Stomach (tissue), 9 donors: ENCODE results near the gene TMEM120B. TPM values are rescaled to one million over a fixed set of nuclear protein-coding genes. Genes with fewer than 3 reads are reported as not detected.

Experiments
- DNase-seq, 2 donors: peaks; one replicate each; pipeline versions ENCODE4 v3.0.0 to v3.0.0-alpha.2; 2013 to 2019
- H3K27ac ChIP-seq, 5 donors: fragments of 200-600 bp in 4 of 5; sonication (generic) in 4 of 5; one replicate each; pipeline ENCODE4 v1.5.1; 2013 to 2019; ENCODE audit warnings: mild to moderate bottlenecking in 1 of 5, moderate library complexity in 1 of 5
- H3K27me3 ChIP-seq, 3 donors: fragments of 200-600 bp; sonication (generic); one replicate each; pipeline ENCODE4 v1.5.1; 2017 to 2019; ENCODE audit warnings: mixed run types in 1 of 3
- H3K36me3 ChIP-seq, 4 donors: fragments of 200-600 bp; sonication (generic); 1 replicate in 3 of 4; 2 replicates in 1 of 4; pipeline ENCODE4 v1.5.1; 2016 to 2019
- H3K4me1 ChIP-seq, 4 donors: fragments of 200-600 bp; sonication (generic); one replicate each; pipeline ENCODE4 v1.5.1; 2016 to 2019
- H3K4me3 ChIP-seq, 4 donors: fragments of 200-600 bp; sonication (generic) in 3 of 4; one replicate each; pipeline ENCODE4 v1.5.1; 2016 to 2019; ENCODE audit warnings: mild to moderate bottlenecking in 1 of 4
- H3K9me3 ChIP-seq, 4 donors: fragments of 200-600 bp; sonication (generic); one replicate each; pipeline ENCODE4 v1.5.1; 2016 to 2019
- CTCF ChIP-seq, 7 experiments: fragments of 450-650 bp in 4 of 7; fragments of 200-600 bp in 3 of 7; sonication (generic) in 3 of 7; IDR thresholded peaks; one replicate each; pipeline ENCODE4 v1.5.1; 2016 to 2019; ENCODE audit warnings: antibody characterized with exemption in 7 of 7, control low read depth in 2 of 7, mild to moderate bottlenecking in 1 of 7
- EP300 ChIP-seq: sonication (generic); formaldehyde crosslinking; IDR thresholded peaks from one replicate; pipeline ENCODE4 v1.6.1; 2017; ENCODE audit warnings: antibody characterized with exemption
- POLR2A ChIP-seq, 4 donors: fragments of 450-650 bp; IDR thresholded peaks; one replicate each; pipeline ENCODE4 v1.6.1; 2016; ENCODE audit warnings: antibody characterized with exemption in 4 of 4, control low read depth in 2 of 4, mild to moderate bottlenecking in 1 of 4, moderate library complexity in 1 of 4
- POLR2AphosphoS5 ChIP-seq, 3 donors: sonication (generic); formaldehyde crosslinking; IDR thresholded peaks; one replicate each; pipeline ENCODE4 v1.6.1; 2016; ENCODE audit warnings: antibody characterized with exemption in 3 of 3
- WGBS, 5 donors: extraction: QIAGEN DNeasy Blood & Tissue Kit in 3 of 5; methylation state at CpG; one replicate each; pipeline versions ENCODE4 v1.1.5 to v1.1.7; 2013 to 2018; 5-methylcytosine and 5-hydroxymethylcytosine counted together
- intact Hi-C: fragments of 100-400 bp; cut with DNase I; formaldehyde crosslinking; loops from one replicate; pipeline ENCODE4 v1.15.1; 2023; ENCODE audit warnings: low total_unique reads
- polyA plus RNA-seq, 3 donors: library from polyadenylated mRNA; stranded (reverse); fragments of 200-250 nt; gene quantifications; one replicate each; pipeline ENCODE4 v1.2.3, GENCODE V29; 2013
- total RNA-seq, 5 donors: library from RNA; depleted of rRNA; stranded (reverse); fragments of >200 nt; gene quantifications; one replicate each; pipeline versions ENCODE4 v1.1.0 to v1.2.3, GENCODE V29; 2014 to 2016
- donor health status: healthy with polysubstance abuse.
- donor health status: Bipolar disorder and iron deficiency.
- donor health status: healthy.

Gene TMEM120B
- total and polyA plus RNA-seq, 8 donors: 0.58 to 11.6 (median 4.4) TPM

- no peaks in the 10 kb centered on the region for H3K9me3 ChIP-seq
- no peak overlapping the region for H3K4me3 ChIP-seq
- H3K4me1 ChIP-seq: peaks cover 0 to 5% (median 2%) of the 10 kb centered on the region in 4 donors
- TF ChIP-seq CTCF (IDR thresholded peaks at IDR 0.05) (no peak), POLR2AphosphoS5 (IDR thresholded peaks at IDR 0.05) (no peak), POLR2A (IDR thresholded peaks at IDR 0.05) (no peak), EP300 (no peak)
- WGBS, 5 donors: 84 to 95% (median 90%) methylated on average over 22 to 36 of the region's 36 CpGs
- H3K27ac ChIP-seq: no peak overlapping the region
- DNase-seq: no peak
- H3K27me3 ChIP-seq: no peaks in the 10 kb centered on the region
- H3K36me3 ChIP-seq: peaks cover 67 to 100% (median 99%) of the 10 kb centered on the region in 4 donors
- intact Hi-C loops: no loop called here
Measured at GRCh38 chr12:121823101-121823726, 110.7 kb downstream of the TMEM120B start.

DNA sequence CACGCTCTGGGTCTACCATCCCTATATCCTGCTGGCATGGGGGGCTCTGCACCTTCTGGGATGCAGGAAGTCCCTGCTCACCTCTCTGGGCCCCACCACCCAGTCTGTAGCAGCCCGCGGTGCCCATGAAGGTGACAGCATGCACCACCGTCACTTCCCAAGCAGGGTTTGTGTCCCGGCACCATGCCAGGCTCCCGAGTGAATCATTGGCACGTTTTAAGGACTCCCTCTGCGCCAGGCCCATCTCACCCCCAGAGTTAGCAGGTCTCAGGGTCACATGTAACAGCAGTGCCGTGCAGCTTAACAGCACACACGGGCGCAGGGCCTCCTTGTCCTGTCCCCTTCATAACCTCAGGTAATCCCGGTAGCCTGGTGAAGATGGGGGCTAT, 111.2 kb downstream of the TMEM120B start:
- intact Hi-C loops: no loop called here
- WGBS, 5 donors: 78 to 86% (median 79%) methylated on average over 9 to 12 of the region's 12 CpGs
- H3K36me3 ChIP-seq: peaks cover 69 to 100% (median 99%) of the 10 kb centered on the region in 4 donors
- no peaks in the 10 kb centered on the region for H3K27me3 ChIP-seq
- H3K4me1 ChIP-seq: peaks cover 0 to 5% (median 2%) of the 10 kb centered on the region in 4 donors
- TF ChIP-seq POLR2A (IDR thresholded peaks at IDR 0.05) (no peak), EP300 (no peak), POLR2AphosphoS5 (IDR thresholded peaks at IDR 0.05) (no peak), CTCF (IDR thresholded peaks at IDR 0.05) (no peak)
- DNase-seq: no peak
- H3K9me3 ChIP-seq: no peaks in the 10 kb centered on the region
- H3K4me3 ChIP-seq: no peak overlapping the region
- no peak overlapping the region for H3K27ac ChIP-seq

GRCh38 chr12:121825041-121825523, 112.5 kb downstream of the TMEM120B start:
- Histone ChIP-seq H3K9me3 (no peaks in the 10 kb centered on the region), H3K36me3 (peaks cover 68 to 100% (median 99%) of the 10 kb centered on the region in 4 donors), H3K4me3 (no peak overlapping the region), H3K4me1 (peaks cover 0 to 17% (median 2%) of the 10 kb centered on the region in 4 donors), H3K27me3 (no peaks in the 10 kb centered on the region), H3K27ac (no peak overlapping the region)
- no peak for DNase-seq
- 86 to 92% (median 90%) methylated on average over 17 to 18 of the region's 18 CpGs for WGBS, 5 donors
- TF ChIP-seq CTCF (IDR thresholded peaks at IDR 0.05) (no peak), POLR2AphosphoS5 (IDR thresholded peaks at IDR 0.05) (no peak), POLR2A (IDR thresholded peaks at IDR 0.05) (no peak), EP300 (no peak)
- intact Hi-C loops: no loop called here

DNA sequence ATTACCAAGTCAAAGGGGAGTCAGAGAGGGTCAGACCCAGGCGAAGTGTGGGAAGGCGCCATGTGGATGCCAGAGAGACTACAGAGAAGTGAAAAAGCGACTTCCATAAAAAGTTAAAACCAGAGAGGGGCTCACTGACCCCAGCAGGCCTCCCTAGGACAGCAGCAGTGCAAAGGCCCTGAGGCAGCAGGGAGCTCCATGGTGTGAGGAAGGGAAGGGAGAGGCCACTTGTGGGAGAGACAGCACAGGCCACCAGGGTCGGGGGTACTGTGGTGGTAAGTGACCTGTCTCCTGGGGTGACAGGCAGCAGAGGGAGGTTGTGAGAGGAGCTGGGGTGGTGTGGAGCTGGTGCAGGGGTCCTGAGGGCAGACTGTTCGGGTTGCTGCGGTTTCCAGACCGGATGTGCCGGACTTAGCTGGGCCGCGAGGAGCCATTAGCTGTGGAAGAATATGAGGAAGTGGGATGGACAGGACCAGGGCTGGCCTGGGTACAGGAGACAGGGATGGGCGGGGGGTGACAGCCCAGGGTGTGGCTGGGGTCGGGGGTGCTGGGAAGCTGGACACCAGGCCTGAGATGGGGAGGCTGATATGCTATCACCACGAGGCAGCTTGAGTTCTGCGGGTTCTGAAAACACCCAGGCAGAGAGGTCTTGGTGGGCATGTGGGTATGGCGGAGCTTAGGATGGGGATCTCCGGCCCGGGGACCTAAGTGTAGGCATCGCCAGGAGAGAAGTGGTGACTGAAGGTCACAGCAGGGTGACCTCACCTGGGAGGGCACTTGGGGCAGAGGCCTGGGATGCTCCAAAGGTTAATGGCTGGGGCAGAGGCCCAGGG, 114.0 kb downstream of the TMEM120B start:
- H3K4me3 ChIP-seq: no peak overlapping the region
- intact Hi-C loops: no loop called here
- H3K27me3 ChIP-seq: no peaks in the 10 kb centered on the region
- TF ChIP-seq POLR2AphosphoS5 (IDR thresholded peaks at IDR 0.05): no peak
- no peak for TF ChIP-seq POLR2A (IDR thresholded peaks at IDR 0.05)
- TF ChIP-seq EP300: no peak
- no peak for TF ChIP-seq CTCF (IDR thresholded peaks at IDR 0.05)
- H3K9me3 ChIP-seq: no peaks in the 10 kb centered on the region
- H3K27ac ChIP-seq: no peak overlapping the region
- DNase-seq: no peak
- 86 to 92% (median 89%) methylated on average over 18 of the region's 18 CpGs for WGBS, 5 donors
- H3K4me1 ChIP-seq: peaks cover 0 to 17% (median 2%) of the 10 kb centered on the region in 4 donors
- peaks cover 69 to 100% (median 99%) of the 10 kb centered on the region in 4 donors for H3K36me3 ChIP-seq
